SU-DHL-6 (cell line): ENCODE data around the gene TCAF1.

Experiments
- H2AFZ ChIP-seq: fragments of 200-600 bp; sonication (generic); 2 replicates; pipeline ENCODE4 v1.6.1; 2014; ENCODE audit warnings: low read depth, mild to moderate bottlenecking, moderate library complexity, mixed read lengths, antibody characterized with exemption, low read length; ENCODE audit not compliant: severe bottlenecking
- H3F3A ChIP-seq: fragments of 200-600 bp; shearing (Covaris generic); 2 replicates; pipeline ENCODE4 v1.6.0; 2016; ENCODE audit warnings: antibody characterized with exemption, mild to moderate bottlenecking; ENCODE audit not compliant: insufficient read depth
- H3K27ac ChIP-seq: fragments of 200-600 bp; sonication (generic); 2 replicates; pipeline ENCODE4 v1.5.1; 2016; ENCODE audit warnings: low read depth, mild to moderate bottlenecking, low read length, moderate library complexity, mixed read lengths
- H3K27me3 ChIP-seq: fragments of 200-600 bp; sonication (generic), shearing (Covaris generic); 2 replicates; pipeline ENCODE4 v1.6.0; 2014; ENCODE audit warnings: mild to moderate bottlenecking, low read length
- H3K36me3 ChIP-seq: fragments of 200-600 bp; sonication (generic); 2 replicates; pipeline ENCODE4 v1.6.1; 2014; ENCODE audit warnings: mild to moderate bottlenecking, low read length, mixed read lengths
- H3K4me2 ChIP-seq: fragments of 300-600, 200-600 bp; shearing (Covaris generic), sonication (generic); 2 replicates; pipeline ENCODE4 v1.6.0; 2014; ENCODE audit warnings: low read length, low read depth, mild to moderate bottlenecking; ENCODE audit not compliant: poor library complexity, severe bottlenecking
- H3K4me3 ChIP-seq: fragments of 200-600 bp; sonication (generic); 2 replicates; pipeline ENCODE4 v1.5.1; 2014; ENCODE audit warnings: antibody characterized with exemption, low read length, mild to moderate bottlenecking, mixed read lengths; ENCODE audit not compliant: insufficient read depth, poor library complexity, severe bottlenecking
- H3K79me2 ChIP-seq: fragments of 200-600 bp; sonication (generic); 2 replicates; pipeline ENCODE4 v1.6.1; 2014; ENCODE audit warnings: mild to moderate bottlenecking, low read length, moderate library complexity; ENCODE audit not compliant: insufficient read depth
- H3K9ac ChIP-seq: fragments of 200-600 bp; sonication (generic); 2 replicates; pipeline ENCODE4 v1.7.0; 2014; ENCODE audit warnings: mild to moderate bottlenecking, low read length
- H3K9me2 ChIP-seq: fragments of 200-600 bp; sonication (generic); replicated peaks from 2 replicates; pipeline ENCODE4 v1.6.1; 2014; ENCODE audit warnings: low read length; ENCODE audit not compliant: insufficient read depth
- H3K9me3 ChIP-seq: fragments of 200-600 bp; sonication (generic); 2 replicates; pipeline ENCODE4 v1.6.1; 2014; ENCODE audit warnings: low read length, mixed read lengths; ENCODE audit not compliant: insufficient read depth
- H4K20me1 ChIP-seq: fragments of 200-600 bp; sonication (generic); 2 replicates; pipeline ENCODE4 v1.6.1; 2014; ENCODE audit warnings: low read depth, mild to moderate bottlenecking, antibody characterized with exemption, low read length, moderate library complexity, mixed read lengths
- EZH2phosphoT487 ChIP-seq: fragments of 200-600 bp; sonication (generic), shearing (Covaris generic); conservative IDR thresholded peaks from 2 replicates; pipeline ENCODE4 v1.6.1; 2018; ENCODE audit warnings: mild to moderate bottlenecking, antibody characterized with exemption, low read length, moderate library complexity, mixed read lengths
- TF ChIP-seq, protein P1 (sequence below): fragments of 200-600 bp; sonication (generic); IDR thresholded peaks from one replicate; pipeline ENCODE4 v1.5.1; 2017; ENCODE audit warnings: antibody characterized with exemption, mild to moderate bottlenecking, low read length, moderate library complexity; ENCODE audit not compliant: insufficient read depth, poor library complexity, severe bottlenecking

TCAF1 gene

DNA sequence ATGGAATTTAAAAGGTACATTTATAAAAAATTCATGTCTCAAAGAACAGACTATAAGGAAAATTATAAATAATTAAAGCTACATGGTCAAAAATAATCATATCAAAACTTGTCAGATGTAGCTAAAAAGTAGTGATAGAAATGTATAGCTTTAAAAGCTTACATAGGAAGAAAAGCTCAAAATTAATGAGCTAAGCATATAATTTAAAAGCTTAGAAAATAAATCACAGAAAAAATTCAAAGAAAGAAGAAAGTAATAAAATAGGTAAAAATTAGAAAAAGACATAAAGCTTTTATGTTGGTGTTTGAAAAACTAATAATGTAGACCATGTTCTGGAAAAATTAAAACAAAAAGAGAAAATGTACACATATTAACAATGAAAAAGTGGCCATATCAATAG lies 5.3 kb downstream of the TCAF1 start:
- H3K4me2 ChIP-seq: no peak overlapping the region
- no peak for TF ChIP-seq EZH2phosphoT487
- TF ChIP-seq, protein P1, sequence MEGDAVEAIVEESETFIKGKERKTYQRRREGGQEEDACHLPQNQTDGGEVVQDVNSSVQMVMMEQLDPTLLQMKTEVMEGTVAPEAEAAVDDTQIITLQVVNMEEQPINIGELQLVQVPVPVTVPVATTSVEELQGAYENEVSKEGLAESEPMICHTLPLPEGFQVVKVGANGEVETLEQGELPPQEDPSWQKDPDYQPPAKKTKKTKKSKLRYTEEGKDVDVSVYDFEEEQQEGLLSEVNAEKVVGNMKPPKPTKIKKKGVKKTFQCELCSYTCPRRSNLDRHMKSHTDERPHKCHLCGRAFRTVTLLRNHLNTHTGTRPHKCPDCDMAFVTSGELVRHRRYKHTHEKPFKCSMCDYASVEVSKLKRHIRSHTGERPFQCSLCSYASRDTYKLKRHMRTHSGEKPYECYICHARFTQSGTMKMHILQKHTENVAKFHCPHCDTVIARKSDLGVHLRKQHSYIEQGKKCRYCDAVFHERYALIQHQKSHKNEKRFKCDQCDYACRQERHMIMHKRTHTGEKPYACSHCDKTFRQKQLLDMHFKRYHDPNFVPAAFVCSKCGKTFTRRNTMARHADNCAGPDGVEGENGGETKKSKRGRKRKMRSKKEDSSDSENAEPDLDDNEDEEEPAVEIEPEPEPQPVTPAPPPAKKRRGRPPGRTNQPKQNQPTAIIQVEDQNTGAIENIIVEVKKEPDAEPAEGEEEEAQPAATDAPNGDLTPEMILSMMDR: no peak
- no peaks in the 10 kb centered on the region for H3K79me2 ChIP-seq

DNA sequence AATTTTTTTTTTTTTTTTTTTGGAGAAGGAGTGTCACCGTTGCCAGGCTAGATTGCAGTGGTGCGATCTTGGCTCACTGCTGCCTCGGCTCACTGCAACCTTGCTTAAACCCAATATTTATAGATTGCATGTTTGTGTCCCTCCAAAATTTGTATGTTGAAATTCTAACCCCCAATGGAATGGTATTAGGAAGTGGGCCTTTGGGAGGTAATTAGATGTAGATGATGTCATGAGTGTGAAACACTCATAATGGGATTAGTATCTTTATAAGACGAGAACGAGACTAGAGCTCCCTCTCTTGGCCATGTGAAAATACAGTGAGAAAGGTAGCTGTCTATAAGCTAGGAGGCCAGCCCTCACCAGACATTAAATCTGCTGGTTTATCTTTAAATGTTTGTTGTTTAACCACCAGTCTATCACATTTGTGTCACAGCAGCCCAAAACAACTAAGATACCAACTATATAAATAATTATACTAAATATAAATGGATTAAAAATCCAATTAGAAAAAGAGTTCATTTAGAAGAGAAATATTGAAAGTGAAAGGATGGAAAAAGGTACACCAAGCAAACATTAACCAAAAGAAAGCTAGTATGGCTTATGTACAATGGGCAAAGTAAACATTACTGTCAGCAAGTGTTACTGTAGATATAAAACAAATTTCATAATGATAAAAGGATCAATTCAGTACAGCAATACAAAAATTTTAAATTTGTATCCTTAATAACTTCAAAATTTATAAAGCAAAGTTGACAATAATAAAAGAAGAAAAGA lies 9.3 kb downstream of the TCAF1 start:
- Histone ChIP-seq H3K9me2 (no peaks in the 10 kb centered on the region), H2AFZ (no peak overlapping the region), H3F3A (no peaks in the 10 kb centered on the region), H3K4me2 (no peak overlapping the region), H3K79me2 (no peaks in the 10 kb centered on the region), H3K9ac (no peak overlapping the region), H4K20me1 (no peaks in the 10 kb centered on the region), H3K27ac (no peak overlapping the region), H3K9me3 (no peaks in the 10 kb centered on the region), H3K36me3 (no peaks in the 10 kb centered on the region), H3K27me3 (no peaks in the 10 kb centered on the region), H3K4me3 (no peak overlapping the region)
- TF ChIP-seq, protein P1: peak; percentile 53
- no peak for TF ChIP-seq EZH2phosphoT487

More for the DNA sequence above, 5.3 kb downstream of the TCAF1 start:
- H3K27ac ChIP-seq: no peak overlapping the region
- H3K27me3 ChIP-seq: no peaks in the 10 kb centered on the region
- no peak overlapping the region for H3K9ac ChIP-seq
- no peaks in the 10 kb centered on the region for H3K36me3 ChIP-seq
- H3K9me3 ChIP-seq: no peaks in the 10 kb centered on the region
- H2AFZ ChIP-seq: no peak overlapping the region
- no peak overlapping the region for H3K4me3 ChIP-seq
- H3K9me2 ChIP-seq: no peaks in the 10 kb centered on the region
- H3F3A ChIP-seq: no peaks in the 10 kb centered on the region
- no peaks in the 10 kb centered on the region for H4K20me1 ChIP-seq

DNA sequence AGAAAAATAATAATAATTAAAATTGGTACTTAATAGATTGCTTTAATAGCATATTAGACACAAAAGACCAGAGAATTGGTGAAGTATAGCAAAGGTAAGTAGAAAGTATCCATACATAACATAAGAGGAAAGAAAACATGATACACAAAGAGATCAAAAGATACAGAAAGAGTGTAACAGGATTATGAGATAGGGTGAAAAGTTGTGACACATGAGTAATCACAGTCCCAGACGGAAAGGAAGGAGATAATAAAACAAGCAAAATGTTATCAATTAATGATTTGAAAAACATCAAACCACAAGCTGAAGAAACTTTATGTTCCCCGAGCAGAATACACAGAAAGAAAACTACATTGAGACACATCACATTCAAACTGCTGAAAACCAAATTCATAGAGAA lies 10.5 kb downstream of the TCAF1 start:
- TF ChIP-seq, protein P1: no peak
- TF ChIP-seq EZH2phosphoT487: no peak
- no peaks in the 10 kb centered on the region for H4K20me1 ChIP-seq
- H3K36me3 ChIP-seq: no peaks in the 10 kb centered on the region
- H3K27ac ChIP-seq: no peak overlapping the region
- H3K27me3 ChIP-seq: no peaks in the 10 kb centered on the region
- H3K4me3 ChIP-seq: no peak overlapping the region
- no peaks in the 10 kb centered on the region for H3F3A ChIP-seq
- no peak overlapping the region for H3K9ac ChIP-seq
- H2AFZ ChIP-seq: no peak overlapping the region
- no peaks in the 10 kb centered on the region for H3K79me2 ChIP-seq
- no peaks in the 10 kb centered on the region for H3K9me3 ChIP-seq
- no peaks in the 10 kb centered on the region for H3K9me2 ChIP-seq
- H3K4me2 ChIP-seq: no peak overlapping the region
